ENCODE measurements around the gene TLE6.

GRCh38 chr19:2957160-2957559 is 20.2 kb upstream of the TLE6 start:
- TF ChIP-seq RAD21 (IDR thresholded peaks at IDR 0.05; ENCODE audit: low read length): no peak
- no peak for TF ChIP-seq CTCF (conservative IDR thresholded peaks at IDR 0.05; ENCODE audit: low read depth, low read length)
- TF ChIP-seq RCOR1 (IDR thresholded peaks at IDR 0.05; ENCODE audit: insufficient replicate concordance, low read length): no peak
- TF ChIP-seq MAZ (IDR thresholded peaks at IDR 0.05; ENCODE audit: borderline replicate concordance, low read depth, low read length): no peak
- TF ChIP-seq POLR2A (IDR thresholded peaks at IDR 0.05; ENCODE audit: low read depth, low read length): no peak
- no peak for TF ChIP-seq SMC3 (IDR thresholded peaks at IDR 0.05; ENCODE audit: low read depth, low read length)
- no peak for TF ChIP-seq MXI1 (IDR thresholded peaks at IDR 0.05; ENCODE audit: borderline replicate concordance, low read depth, low read length)
